Activated CD8-positive, alpha-beta memory T cell treated with anti-CD3 and anti-CD28 coated beads, Interleukin-2, amount 50 U/mL, for 24 hours (primary cell): Measurements from ENCODE around the gene WDR1.

ENCODE experiments used
- DNase-seq: peaks from one replicate; pipeline ENCODE4 v3.0.0-alpha.2; 2020; ENCODE audit errors: extremely low read depth

The WDR1 gene

DNA sequence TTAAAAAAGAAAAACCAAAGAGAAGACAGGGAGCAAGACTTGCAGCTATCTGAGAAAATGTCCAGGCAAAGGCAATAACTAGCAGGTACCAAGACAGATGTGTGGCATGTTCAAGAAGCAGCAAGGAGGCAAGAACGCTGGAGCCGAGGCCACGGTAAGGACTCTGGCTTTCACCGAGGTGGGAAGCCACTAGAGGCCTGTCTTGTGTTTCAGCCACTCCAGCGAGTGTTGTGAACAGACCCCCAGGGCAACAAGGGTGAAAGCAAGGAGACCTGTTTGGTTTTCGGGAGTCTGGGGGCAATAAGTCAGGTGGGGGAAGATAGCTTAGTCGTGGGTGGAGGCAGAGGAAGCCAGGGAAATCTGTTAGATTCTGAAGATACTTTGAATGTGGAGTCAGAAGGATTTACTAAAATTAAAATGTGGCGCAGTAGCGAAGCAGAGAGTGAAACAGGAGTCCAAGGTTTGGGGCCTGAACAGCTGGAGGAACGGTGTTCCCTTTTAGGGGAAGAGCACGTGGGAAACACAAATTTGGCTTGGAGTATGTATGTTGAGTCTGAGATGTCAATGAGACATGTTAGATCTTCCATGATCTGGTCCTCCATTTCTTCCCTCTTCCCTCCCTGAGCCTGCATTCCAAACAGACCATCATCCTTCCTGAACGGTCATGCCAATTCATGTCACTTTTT, 3.1 kb downstream of the WDR1 start:
- no peak for DNase-seq

DNA sequence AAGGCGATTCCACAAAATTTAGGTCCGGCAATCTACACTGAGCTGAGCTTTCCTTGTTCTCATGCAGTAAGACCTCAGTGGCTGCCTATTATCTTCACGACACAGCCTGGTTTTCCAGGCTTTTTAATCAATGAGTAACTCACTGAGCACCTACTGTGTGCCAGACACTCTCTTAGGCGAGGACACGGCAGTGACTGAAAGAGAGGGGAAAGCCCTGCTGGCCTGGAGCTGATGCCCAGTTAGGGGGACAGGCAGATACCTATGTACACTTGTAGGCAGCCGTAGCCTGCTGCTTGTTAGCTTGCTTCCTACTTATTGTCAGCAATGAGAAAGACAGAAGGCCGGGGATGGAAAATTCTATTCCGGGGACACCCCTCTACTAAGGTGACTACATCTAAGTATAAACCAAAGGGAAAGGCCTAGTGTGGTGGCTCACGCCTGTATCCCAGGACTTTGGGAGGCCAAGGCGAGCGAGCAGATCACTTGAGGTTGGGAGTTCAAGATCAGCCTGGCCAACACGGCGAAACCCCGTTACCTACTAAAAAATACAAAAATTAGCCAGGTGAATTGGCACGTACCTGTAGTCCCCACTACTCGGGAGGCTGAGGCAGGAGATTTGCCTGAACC, 3.8 kb downstream of the WDR1 start:
- no peak for DNase-seq

DNA sequence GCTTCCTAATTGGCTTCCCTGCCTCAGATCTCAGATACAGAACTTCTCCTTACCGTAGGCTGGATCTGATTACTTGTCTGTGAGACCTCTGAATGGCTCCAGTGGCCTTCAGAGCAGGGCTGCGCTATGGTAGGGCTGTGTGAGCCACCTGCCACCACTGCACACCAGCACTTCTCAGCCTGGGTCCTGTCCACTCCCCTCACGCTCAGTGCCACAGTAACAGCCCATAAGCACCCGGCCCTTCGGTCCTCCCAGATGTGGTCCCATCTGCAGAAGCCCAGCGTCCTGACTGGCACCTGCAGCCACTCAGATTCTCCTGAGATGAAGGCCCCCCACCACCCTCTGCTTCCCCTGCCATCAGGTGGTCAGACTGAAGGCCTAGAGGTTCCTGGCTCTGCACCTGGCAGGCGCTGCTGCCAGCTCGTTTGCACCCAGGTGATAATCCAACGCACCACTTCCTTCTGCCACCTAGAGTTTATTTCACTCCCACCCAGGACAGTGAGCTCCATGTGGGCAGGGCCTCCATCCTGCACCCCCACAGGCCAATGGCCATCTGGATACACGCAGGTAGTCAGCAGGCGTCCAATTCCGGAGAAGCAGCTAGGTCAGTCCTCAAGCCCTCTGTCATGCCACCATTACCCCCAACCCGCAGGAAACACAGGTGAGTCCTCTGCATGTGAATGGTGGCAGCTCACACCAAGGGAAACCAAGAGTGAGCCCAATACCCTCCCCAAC, 5.4 kb downstream of the WDR1 start:
- no peak for DNase-seq

DNA sequence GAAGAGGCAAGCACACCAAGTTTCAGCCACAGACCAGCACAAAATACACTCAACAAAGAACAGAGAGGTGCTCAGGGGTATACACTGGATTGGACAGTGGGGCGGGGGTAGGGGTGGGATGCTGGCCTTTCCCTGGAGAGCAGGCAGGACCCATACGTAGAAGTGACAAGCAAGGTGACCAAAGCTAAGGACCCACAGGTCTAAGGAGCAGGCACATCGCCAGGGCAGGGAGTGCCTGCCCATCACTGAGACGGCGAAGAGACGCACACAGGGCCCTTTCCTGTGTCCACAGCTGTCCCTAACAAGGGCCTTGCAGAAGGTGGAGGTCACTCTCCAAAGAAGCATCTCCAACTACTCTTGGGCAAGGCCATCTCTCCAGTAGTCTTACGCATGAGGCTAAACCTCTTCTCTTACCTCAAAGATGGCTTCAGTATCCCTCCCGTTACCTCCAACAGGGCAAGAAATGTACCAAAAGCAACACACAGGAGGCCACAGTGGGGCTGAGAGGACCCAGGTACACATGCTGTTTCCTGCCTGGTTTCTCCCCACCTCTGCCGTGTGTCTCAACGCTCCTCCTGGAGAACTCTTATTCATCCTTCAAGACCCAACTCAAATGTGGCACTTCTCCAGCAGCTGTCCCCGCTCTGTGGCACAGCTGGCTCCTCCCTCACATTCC, 6.5 kb downstream of the WDR1 start:
- DNase-seq = no peak

DNA sequence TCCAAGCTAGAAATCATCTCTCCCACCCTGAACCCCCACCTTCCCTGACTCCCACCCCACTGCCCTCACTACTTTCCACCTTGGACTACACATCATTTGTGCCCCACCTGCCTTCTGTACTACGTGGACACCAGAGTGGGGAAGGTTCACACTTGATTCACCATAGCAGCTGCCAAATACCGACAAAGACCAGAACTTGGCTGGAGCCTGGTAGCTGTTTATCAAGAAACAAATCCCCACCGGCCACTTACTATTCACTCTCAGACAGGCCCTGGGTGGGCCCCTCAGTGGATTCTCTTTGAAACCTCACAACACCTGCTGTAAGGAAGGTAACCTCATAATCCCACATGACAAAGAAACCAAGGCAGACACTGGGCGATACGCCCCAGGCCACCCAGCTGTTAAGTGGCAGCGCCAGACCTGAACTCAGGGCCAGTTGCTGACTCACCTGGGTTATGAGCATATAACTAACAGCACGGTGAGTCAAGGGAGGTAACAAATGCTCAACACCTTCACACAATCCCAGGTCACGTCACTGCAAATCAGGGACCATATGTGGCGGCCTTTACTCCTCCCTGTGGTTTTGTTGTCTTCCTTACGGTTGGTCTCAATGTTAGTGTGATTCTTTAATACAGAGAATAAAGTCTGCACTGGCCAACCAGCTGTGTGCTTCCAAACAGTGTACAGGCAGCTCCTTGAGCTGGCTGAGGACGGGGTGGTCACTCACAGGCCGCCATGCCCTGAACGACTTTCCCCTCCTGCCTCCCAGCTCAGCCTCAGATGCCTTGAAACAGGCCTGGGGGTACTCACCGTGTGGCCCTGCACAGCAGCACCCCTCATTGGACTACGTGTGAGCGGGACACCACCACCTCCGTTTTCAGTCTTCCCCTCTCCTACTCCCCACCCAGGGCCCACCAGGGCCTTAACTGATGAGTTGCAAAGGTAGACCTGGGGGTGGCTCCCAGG, 7.5 kb downstream of the WDR1 start:
- no peak for DNase-seq

DNA sequence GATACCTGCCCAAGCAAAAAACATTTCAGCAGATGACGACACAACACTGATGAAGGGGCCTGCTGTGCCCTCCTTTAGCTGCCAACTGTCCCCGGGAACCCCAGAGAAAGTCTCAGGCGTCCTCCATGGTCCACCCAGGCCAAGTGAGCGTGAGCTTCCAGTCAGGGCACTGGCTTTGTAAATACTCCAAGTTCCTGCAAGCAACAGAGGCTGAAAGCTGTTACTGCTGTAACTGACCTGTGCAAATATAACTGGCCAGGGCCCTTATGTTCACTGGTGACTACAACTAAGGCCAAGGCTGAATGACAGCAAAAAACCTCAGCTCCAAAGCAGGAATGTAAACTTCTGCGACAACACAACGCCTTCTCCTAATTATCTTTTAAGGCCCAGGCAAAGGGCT, 8.2 kb downstream of the WDR1 start:
- no peak for DNase-seq

DNA sequence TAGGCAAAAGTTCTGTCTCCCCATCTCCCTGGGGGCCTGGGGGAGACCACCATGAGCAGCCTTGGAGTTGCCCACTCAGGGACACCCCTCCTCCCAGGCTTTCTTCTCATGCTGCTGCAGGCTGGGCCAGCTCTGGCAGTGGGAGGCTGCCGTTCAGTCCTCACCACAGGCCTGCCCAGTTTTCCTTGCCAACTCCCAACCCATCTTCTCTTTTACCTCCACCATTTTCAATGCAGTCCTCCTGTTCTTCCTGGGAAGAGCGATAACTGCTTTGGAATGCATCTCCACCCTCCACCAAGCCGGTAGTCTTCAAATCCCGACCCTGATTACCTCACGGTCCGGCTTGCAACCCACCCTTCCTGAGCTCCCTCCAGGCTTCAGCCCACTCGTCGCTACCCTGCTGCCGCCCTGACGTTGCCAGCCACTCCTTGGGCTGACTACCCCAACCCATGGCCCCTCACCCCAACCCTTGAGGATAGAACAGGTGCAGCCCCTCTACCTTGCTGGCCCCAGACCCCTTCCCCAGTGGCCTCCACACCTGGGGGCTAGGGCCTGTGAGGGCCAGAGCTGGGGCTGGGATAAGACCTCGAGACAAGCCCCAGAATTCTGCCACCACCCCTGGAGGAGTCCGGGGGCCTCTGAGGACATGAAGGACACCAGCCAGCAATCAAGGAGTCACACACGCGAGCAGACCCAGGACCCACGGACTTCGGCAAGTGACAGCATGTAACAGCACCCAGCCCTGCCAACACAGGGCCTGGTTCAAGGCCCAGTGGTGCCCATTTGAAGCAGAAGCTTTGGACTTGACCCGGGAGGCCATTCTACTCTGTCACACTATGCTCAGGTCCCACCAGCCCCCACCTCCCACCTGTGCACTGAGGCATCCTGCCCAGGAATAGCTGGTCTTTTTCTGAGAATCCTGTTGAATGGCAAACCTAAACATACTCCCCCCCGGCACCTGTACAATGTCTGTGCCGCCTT, 9.2 kb downstream of the WDR1 start:
- no peak for DNase-seq

DNA sequence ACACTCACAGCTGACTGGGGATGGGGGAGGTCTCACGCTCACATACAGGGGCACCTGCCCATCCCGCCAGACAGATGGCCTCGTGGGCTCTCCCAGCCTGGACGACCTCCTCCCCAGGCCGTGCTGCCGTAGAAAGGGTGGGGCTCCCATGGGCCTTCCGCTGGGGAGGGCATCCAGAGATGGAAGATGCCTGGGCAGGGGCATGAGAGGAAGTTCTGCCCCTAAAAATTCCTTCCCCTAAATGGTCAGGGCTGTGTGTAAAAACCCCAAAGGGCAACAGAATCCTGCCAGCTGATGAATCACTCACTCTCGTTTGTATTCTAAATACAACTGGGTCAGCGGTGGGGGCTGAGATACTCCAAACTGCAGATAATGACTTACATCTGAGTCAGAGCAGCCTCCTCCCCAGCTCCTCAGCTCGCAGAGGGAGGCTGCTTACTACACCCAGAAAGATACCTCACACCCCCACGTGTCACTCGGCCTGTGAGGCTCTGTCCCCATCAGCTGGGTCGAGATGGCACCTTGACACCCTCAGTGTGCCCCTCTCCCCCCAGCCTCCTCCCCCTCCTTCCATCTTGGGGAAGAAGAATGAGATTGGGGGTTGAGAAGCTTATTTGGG, 10.1 kb downstream of the WDR1 start:
- peak; percentile 66 for DNase-seq

DNA sequence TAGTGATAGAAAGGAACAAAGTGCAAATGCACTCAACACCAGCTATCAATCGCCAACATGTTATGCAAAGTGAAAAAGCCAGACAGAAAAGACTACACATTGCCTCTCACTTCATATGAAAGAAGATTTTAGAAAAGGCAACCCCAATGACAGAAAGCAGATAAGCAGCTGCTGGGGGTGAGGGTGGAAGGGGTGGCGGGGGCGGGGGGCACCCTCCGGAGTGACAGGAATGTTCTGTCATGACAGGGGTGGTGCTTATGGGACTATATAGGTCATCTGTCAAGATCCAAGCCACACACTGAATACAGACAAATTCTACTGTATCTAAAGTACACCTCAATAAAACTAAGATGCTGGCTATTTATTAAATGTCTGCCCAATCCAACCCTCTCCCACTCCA, 10.7 kb downstream of the WDR1 start:
- DNase-seq = no peak

DNA sequence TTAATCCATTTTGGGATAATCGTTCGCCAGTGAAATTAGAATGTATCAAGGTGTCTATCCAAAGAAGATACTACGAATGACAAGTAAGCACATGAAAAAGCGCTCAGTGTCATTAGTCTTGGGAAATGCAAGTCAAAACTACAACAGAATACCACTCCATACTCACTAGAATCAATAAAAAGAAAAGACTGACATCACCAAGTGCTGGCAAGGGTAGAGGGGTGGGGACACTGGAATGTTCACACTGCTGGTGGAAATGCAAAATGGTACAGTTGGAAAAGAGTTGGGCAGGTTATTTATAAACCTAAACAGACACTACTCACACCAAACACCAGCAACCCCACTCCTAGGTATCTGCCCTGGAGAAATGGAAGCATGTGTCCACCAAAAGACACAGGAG, 11.2 kb downstream of the WDR1 start:
- DNase-seq = no peak

DNA sequence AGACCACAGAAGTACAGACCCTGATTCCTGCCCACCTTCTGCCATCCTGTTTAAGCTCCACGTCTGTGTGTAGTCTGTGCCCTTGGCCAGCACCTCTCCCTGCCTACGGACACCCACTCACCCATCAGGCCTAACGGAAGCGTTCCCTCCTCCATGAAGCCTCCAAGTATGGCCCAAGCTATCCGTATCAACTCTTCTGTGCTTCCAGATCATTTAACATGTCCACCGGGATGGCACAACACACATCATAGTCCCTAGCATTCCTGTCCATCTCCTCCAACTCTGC, 11.7 kb downstream of the WDR1 start:
- DNase-seq = no peak

DNA sequence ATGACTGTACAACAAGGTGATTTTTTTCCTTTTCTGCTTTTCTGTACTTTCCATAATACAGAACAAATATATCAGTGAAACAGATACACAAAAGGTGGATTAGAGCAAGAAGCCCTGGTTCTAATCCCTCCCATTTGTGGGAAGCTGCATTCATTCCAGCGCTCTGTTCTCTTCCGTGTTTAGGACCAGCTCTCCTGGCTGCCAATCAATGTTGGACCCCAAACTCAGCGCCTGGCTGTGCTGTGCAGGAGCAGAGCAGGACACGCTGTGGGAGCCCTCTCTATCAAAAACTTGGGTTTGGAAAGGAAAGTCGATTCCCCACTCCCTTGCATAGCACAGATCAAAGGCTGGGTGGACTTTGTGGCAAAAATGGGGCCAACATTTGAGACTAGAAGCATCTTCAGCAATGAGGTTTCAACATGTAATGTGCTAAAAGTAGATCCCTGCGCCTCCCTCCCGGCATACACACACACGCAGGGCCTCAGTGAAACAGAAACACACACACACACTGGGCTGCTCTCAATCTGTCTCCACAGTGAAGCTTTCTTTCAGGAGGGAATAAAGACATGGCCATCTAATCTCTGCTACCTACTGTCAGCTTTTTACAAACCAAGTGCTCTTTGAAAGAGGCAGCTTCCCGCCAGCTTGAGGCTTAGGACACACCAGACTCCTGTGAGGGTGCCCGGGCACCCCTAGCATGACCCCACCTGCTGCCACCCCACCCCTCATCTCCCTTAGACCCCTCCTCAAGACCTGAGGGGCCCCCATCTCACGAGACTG, 12.2 kb downstream of the WDR1 start:
- DNase-seq = no peak

DNA sequence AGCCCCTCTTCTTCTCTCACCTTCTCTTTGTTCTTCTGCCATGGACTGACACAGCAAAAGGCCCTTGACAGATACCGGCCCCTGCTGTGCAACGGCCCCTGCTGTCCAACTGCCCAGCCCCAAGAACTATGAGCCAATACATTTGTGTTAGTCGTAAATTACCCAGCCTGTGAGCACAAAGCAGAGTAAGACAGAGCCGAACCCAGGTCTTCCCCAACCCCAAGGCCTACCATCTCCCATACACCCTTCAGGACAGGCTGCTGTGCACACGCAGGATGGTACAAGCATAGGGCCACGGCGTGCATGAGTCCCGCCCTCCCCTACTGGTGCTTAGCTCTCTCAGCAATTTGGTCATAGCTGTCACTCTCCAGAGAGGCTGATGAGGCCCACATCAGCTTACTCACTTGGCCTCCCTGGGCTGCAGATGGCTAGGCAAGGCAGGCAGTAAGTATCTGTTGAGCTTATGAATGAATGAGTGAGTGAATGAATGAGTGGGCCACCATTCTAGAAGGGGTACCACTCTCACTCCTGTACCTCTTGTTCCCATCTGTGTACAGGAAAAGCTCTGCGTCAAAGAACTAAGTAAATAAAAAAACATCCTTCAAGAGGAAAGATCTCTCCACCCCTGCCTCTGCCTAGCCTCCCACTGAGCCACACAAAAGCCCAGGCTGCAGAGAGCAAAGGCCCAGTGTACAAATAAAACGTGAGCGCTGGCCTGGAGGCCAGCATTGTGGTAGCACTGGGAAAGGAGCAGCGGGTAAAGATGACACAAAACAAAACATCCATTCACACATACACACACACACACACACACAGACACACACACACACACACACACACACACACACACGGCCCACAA, 13.9 kb downstream of the WDR1 start:
- DNase-seq = no peak

DNA sequence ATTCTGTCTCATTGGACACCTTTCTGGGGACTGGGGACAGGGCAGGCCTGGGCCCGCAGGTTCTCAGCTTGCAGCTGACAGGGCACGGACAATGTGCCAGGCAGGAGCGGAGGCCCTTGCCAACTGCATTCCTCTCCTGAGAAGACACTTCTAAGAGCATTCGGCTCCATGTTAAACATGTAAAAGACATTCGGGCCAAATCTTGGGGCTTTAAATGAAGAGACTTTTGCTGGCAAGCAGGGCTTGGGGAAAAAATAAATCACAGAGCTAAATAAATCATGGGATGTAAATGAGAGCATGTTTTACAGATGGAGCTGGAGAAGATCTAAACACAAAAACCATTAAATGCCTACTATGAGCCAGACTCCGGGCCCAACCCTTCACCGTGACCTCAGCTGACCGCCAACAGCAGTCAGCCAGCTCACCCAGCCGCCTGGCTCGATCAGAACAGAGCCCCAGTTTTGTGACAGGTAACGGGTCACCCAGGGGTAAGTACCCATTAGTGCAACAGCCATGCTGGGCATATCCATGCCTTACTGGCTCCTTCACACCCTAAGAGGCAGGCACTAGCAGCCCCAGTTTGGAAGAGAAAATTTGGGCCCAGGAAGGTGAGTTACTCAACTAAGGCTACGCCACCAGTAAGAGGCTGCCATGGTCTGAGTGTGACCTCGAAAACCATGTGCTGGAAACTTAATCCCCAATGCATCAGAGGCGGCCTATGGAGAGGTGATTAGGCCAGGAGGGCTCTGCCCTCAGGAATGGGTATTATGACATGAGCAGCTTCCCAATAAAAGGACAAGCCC, 14.7 kb downstream of the WDR1 start:
- DNase-seq = no peak

DNA sequence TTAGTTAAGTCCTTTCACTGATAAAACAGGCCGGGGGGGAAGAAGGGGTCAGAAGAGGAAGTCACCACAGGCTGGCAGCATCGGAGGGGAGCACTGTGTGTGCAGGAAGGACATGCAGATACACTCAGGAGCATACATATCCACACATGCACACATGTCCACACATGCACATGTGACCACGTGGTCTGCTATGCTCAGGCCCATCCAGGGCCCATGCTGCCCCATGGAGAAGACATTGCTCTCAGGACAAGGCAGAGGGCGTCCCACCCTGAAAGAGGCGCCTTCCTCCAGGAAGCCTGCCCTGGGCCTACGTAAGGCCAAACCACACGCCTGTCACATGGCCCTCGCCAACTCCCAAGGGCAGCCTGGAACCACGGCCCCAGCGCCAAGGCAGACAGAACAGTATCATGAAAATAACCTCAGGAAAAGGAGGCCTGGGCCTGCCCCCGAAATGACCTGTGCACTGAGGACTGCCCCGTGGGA, 15.8 kb downstream of the WDR1 start:
- no peak for DNase-seq

DNA sequence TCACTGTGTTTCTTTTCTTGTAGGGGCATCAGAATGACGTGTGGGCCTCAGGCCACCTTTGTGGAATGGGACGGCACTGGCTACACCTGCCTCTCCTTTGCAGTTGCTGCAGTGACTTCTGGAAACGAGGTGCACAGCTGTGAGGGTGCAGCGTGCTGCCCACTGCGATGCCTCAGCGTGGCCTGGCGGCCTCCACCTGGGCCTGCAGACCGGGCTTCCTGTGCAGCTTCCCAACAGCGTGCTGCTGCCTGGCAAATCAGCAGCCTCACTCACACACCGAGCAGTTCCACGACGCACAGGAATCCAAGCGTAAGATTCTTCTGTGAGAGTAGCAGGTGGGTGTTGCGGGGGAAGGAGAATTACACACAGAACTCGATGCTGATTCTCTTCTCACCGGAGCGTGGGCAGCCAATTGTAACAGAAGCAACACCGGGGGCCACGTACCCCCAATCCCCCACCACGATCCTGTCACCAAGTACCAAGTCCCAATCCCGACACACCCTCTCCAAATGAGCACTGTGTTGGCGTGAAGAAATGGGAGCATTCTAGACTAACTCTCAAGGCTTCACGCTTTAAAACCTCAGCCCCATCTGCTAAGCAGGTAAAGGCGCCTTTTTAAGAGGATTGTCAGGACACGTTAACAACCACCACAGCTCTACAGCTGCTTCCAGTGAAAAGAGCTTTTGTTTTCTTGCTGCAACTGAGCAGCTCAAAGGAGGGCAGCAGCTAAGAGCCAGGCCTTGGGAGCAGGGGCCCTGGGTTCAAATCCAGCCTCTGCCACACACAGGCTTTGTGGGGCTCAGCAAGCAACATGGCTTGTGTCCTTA, 16.9 kb downstream of the WDR1 start:
- DNase-seq = no peak
